ENCODE data around the gene PALD1. TPM values are rescaled to one million over a fixed set of nuclear protein-coding genes. Genes with fewer than 3 reads are reported as not detected.

The PALD1 gene
- total RNA-seq, 2 experiments from 2014 or later, result 0.41 to 0.48 TPM

- Mint-ChIP-seq H3K4me1 (ENCODE audit: low read depth) (no peaks in the 10 kb centered on the region), H3K4me3 (no peak overlapping the region)
- CTCF ChIA-PET, result interaction anchor here (1.8 to 2.0 kb wide), 2 partner anchors 27 to 62 kb away, joined by 6 to 7 read pairs; no protein-coding TSS in a partner anchor
These were observed 44.5 kb downstream of the PALD1 start for GRCh38 chr10:70523057-70523456.

GRCh38 chr10:70523549-70523948 is 45.0 kb downstream of the PALD1 start:
- Mint-ChIP-seq H3K9me3 (no peaks in the 10 kb centered on the region), H3K36me3 (no peaks in the 10 kb centered on the region), H3K27me3 (peaks cover 2% of the 10 kb centered on the region), H3K4me1 (ENCODE audit: low read depth) (no peaks in the 10 kb centered on the region), H3K4me3 (no peak overlapping the region), H3K27ac (no peak overlapping the region)
- POLR2A ChIA-PET, result no interaction called here
- intact Hi-C loops (cut with micrococcal nuclease), result no loop called here
- no peak for DNase-seq
- CTCF ChIA-PET, result interaction anchor here (1.8 to 2.0 kb wide), 2 partner anchors 26 to 62 kb away, joined by 6 to 7 read pairs; no protein-coding TSS in a partner anchor

More at GRCh38 chr10:70523057-70523456, 44.5 kb downstream of the PALD1 start:
- intact Hi-C loops (cut with micrococcal nuclease), result no loop called here
- Mint-ChIP-seq H3K27ac (no peak overlapping the region), H3K9me3 (no peaks in the 10 kb centered on the region), H3K27me3 (peaks cover 2% of the 10 kb centered on the region), H3K36me3 (no peaks in the 10 kb centered on the region)
- DNase-seq, result no peak
- POLR2A ChIA-PET, result no interaction called here

GRCh38 chr10:70528314-70528713 is 49.7 kb downstream of the PALD1 start:
- ChIA-PET CTCF (interaction anchor here (0.7 kb wide), 1 partner anchor 74 kb away, joined by 3 read pairs; the partner anchor contains the start of gene PRF1), POLR2A (no interaction called here)
- Mint-ChIP-seq H3K27me3 (no peaks in the 10 kb centered on the region), H3K4me1 (ENCODE audit: low read depth) (no peaks in the 10 kb centered on the region), H3K9me3 (no peaks in the 10 kb centered on the region), H3K27ac (no peak overlapping the region), H3K36me3 (no peaks in the 10 kb centered on the region), H3K4me3 (no peak overlapping the region)
- intact Hi-C loops (cut with micrococcal nuclease), result no loop called here
- no peak for DNase-seq

- H3K27ac Mint-ChIP-seq, result no peak overlapping the region
- no peaks in the 10 kb centered on the region for H3K36me3 Mint-ChIP-seq
- DNase-seq, result no peak
- intact Hi-C loops (cut with micrococcal nuclease), result no loop called here
- H3K4me3 Mint-ChIP-seq, result no peak overlapping the region
- no peaks in the 10 kb centered on the region for H3K4me1 Mint-ChIP-seq (ENCODE audit: low read depth)
- no peaks in the 10 kb centered on the region for H3K9me3 Mint-ChIP-seq
- no peaks in the 10 kb centered on the region for H3K27me3 Mint-ChIP-seq
- ChIA-PET POLR2A (no interaction called here), CTCF (interaction anchor here (0.7 to 3.5 kb wide), 3 partner anchors 68 to 124 kb away, joined by 3 to 18 read pairs (median 3); partner anchors contain the start of genes EIF4EBP2 and PRF1)
These were observed 50.3 kb downstream of the PALD1 start for GRCh38 chr10:70528741-70529362.

GRCh38 chr10:70529848-70530247 is 51.3 kb downstream of the PALD1 start:
- POLR2A ChIA-PET, result no interaction called here
- no peak overlapping the region for H3K27ac Mint-ChIP-seq

GRCh38 chr10:70530315-70530714 is 51.7 kb downstream of the PALD1 start:
- Mint-ChIP-seq H3K9me3 (no peaks in the 10 kb centered on the region), H3K4me1 (ENCODE audit: low read depth) (no peaks in the 10 kb centered on the region), H3K27ac (no peak overlapping the region), H3K27me3 (no peaks in the 10 kb centered on the region), H3K4me3 (no peak overlapping the region), H3K36me3 (no peaks in the 10 kb centered on the region)
- no peak for DNase-seq
- intact Hi-C loops (cut with micrococcal nuclease), result no loop called here
- CTCF ChIA-PET, result interaction anchor here (3.5 kb wide), 1 partner anchor 69 kb away, joined by 18 read pairs; no protein-coding TSS in a partner anchor
- POLR2A ChIA-PET, result no interaction called here

More at GRCh38 chr10:70529848-70530247, 51.3 kb downstream of the PALD1 start:
- no peaks in the 10 kb centered on the region for H3K36me3 Mint-ChIP-seq
- no peaks in the 10 kb centered on the region for H3K9me3 Mint-ChIP-seq
- intact Hi-C loops (cut with micrococcal nuclease), result no loop called here
- DNase-seq, result no peak
- CTCF ChIA-PET, result interaction anchor here (3.5 kb wide), 1 partner anchor 69 kb away, joined by 18 read pairs; no protein-coding TSS in a partner anchor
- no peaks in the 10 kb centered on the region for H3K27me3 Mint-ChIP-seq
- no peak overlapping the region for H3K4me3 Mint-ChIP-seq
- H3K4me1 Mint-ChIP-seq (ENCODE audit: low read depth), result no peaks in the 10 kb centered on the region

- intact Hi-C loops (cut with micrococcal nuclease), result no loop called here
- Mint-ChIP-seq H3K27me3 (no peaks in the 10 kb centered on the region), H3K9me3 (no peaks in the 10 kb centered on the region), H3K36me3 (no peaks in the 10 kb centered on the region), H3K4me1 (ENCODE audit: low read depth) (no peaks in the 10 kb centered on the region), H3K4me3 (no peak overlapping the region), H3K27ac (no peak overlapping the region)
- no peak for DNase-seq
- POLR2A ChIA-PET, result no interaction called here
- CTCF ChIA-PET, result interaction anchor here (0.6 to 1.2 kb wide), 2 partner anchors 17 to 71 kb away, joined by 3 to 7 read pairs; no protein-coding TSS in a partner anchor
These were observed 54.1 kb downstream of the PALD1 start for GRCh38 chr10:70532554-70533188.

GRCh38 chr10:70533189-70533558 is 54.6 kb downstream of the PALD1 start:
- Mint-ChIP-seq H3K27ac (no peak overlapping the region), H3K36me3 (no peaks in the 10 kb centered on the region), H3K4me1 (ENCODE audit: low read depth) (no peaks in the 10 kb centered on the region), H3K27me3 (no peaks in the 10 kb centered on the region), H3K4me3 (no peak overlapping the region), H3K9me3 (no peaks in the 10 kb centered on the region)
- no peak for DNase-seq
- ChIA-PET POLR2A (no interaction called here), CTCF (interaction anchor here (0.6 to 1.2 kb wide), 2 partner anchors 16 to 72 kb away, joined by 3 to 7 read pairs; no protein-coding TSS in a partner anchor)
- intact Hi-C loops (cut with micrococcal nuclease), result no loop called here

GRCh38 chr10:70534281-70534680 is 55.7 kb downstream of the PALD1 start:
- intact Hi-C loops (cut with micrococcal nuclease), result no loop called here

GRCh38 chr10:70535001-70535400 is 56.4 kb downstream of the PALD1 start:
- Mint-ChIP-seq H3K27ac (no peak overlapping the region), H3K4me1 (ENCODE audit: low read depth) (no peaks in the 10 kb centered on the region), H3K36me3 (no peaks in the 10 kb centered on the region), H3K9me3 (no peaks in the 10 kb centered on the region), H3K4me3 (no peak overlapping the region), H3K27me3 (no peaks in the 10 kb centered on the region)
- CTCF ChIA-PET, result interaction anchor here (5.2 kb wide), 1 partner anchor 72 kb away, joined by 41 read pairs; no protein-coding TSS in a partner anchor
- no peak for DNase-seq
- intact Hi-C loops (cut with micrococcal nuclease), result no loop called here
- POLR2A ChIA-PET, result no interaction called here

More at GRCh38 chr10:70534281-70534680, 55.7 kb downstream of the PALD1 start:
- CTCF ChIA-PET, result no interaction called here
- no peak overlapping the region for H3K4me3 Mint-ChIP-seq
- no peaks in the 10 kb centered on the region for H3K9me3 Mint-ChIP-seq
- no peak overlapping the region for H3K27ac Mint-ChIP-seq
- no peaks in the 10 kb centered on the region for H3K27me3 Mint-ChIP-seq
- H3K4me1 Mint-ChIP-seq (ENCODE audit: low read depth), result no peaks in the 10 kb centered on the region
- POLR2A ChIA-PET, result no interaction called here
- H3K36me3 Mint-ChIP-seq, result no peaks in the 10 kb centered on the region
- no peak for DNase-seq

- H3K36me3 Mint-ChIP-seq, result no peaks in the 10 kb centered on the region
- no peak for DNase-seq
- no peaks in the 10 kb centered on the region for H3K9me3 Mint-ChIP-seq
- intact Hi-C loops (cut with micrococcal nuclease), result no loop called here
- H3K27me3 Mint-ChIP-seq, result no peaks in the 10 kb centered on the region
- no peak overlapping the region for H3K4me3 Mint-ChIP-seq
- no peak overlapping the region for H3K27ac Mint-ChIP-seq
- no peaks in the 10 kb centered on the region for H3K4me1 Mint-ChIP-seq (ENCODE audit: low read depth)
- CTCF ChIA-PET, result interaction anchor here (1.5 to 5.2 kb wide), 2 partner anchors 17 to 73 kb away, joined by 3 to 41 read pairs; no protein-coding TSS in a partner anchor
- POLR2A ChIA-PET, result no interaction called here
These were observed 56.9 kb downstream of the PALD1 start for GRCh38 chr10:70535451-70535850.

- H3K27me3 Mint-ChIP-seq, result no peaks in the 10 kb centered on the region
- ChIA-PET POLR2A (no interaction called here), CTCF (interaction anchor here (1.5 to 5.2 kb wide), 2 partner anchors 16 to 74 kb away, joined by 3 to 41 read pairs; no protein-coding TSS in a partner anchor)
- H3K4me1 Mint-ChIP-seq (ENCODE audit: low read depth), result no peaks in the 10 kb centered on the region
- H3K4me3 Mint-ChIP-seq, result no peak overlapping the region
- intact Hi-C loops (cut with micrococcal nuclease), result no loop called here
- no peaks in the 10 kb centered on the region for H3K9me3 Mint-ChIP-seq
- no peaks in the 10 kb centered on the region for H3K36me3 Mint-ChIP-seq
- no peak for DNase-seq
- H3K27ac Mint-ChIP-seq, result no peak overlapping the region
These were observed 57.8 kb downstream of the PALD1 start for GRCh38 chr10:70536196-70536861.
